ENCODE results near the gene AKT1S1. TPM values are rescaled to one million over a fixed set of nuclear protein-coding genes. Genes with fewer than 3 reads are reported as not detected.

Gene AKT1S1
- total RNA-seq, 1 donor from 2014 or later: 48.8 TPM

DNA sequence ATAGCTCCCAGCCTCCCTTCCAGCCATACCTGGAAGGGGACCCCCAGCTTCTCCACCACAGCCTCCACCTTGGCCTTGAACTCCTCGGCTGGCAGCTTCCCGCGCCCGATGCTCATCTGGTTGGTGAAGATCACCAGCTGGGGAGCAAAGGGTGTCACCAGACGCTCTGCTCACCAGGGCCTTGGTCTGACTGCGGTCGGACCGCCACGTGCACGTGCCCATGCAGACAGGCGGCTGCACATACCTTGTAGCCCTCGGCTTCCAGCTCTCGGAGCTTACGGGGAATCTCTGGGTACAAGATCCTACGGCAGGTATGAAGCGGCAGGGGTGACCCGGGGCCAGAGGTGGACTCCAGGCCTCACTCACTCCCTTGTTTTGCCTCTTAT, 13.2 kb downstream of the AKT1S1 start:
- H3K27ac Mint-ChIP-seq: no peak overlapping the region
- H3K27me3 Mint-ChIP-seq: no peaks in the 10 kb centered on the region
- peaks cover 14% of the 10 kb centered on the region for H3K4me1 Mint-ChIP-seq (ENCODE audit: low read depth)
- TF ChIP-seq, protein P1, sequence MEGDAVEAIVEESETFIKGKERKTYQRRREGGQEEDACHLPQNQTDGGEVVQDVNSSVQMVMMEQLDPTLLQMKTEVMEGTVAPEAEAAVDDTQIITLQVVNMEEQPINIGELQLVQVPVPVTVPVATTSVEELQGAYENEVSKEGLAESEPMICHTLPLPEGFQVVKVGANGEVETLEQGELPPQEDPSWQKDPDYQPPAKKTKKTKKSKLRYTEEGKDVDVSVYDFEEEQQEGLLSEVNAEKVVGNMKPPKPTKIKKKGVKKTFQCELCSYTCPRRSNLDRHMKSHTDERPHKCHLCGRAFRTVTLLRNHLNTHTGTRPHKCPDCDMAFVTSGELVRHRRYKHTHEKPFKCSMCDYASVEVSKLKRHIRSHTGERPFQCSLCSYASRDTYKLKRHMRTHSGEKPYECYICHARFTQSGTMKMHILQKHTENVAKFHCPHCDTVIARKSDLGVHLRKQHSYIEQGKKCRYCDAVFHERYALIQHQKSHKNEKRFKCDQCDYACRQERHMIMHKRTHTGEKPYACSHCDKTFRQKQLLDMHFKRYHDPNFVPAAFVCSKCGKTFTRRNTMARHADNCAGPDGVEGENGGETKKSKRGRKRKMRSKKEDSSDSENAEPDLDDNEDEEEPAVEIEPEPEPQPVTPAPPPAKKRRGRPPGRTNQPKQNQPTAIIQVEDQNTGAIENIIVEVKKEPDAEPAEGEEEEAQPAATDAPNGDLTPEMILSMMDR (IDR thresholded peaks at IDR 0.05; ENCODE audit: unreplicated experiment): no peak
- DNase-seq (ENCODE audit: low spot score, unreplicated experiment): no peak
- H3K9me3 Mint-ChIP-seq (ENCODE audit: low read depth): no peaks in the 10 kb centered on the region
- H3K4me3 Mint-ChIP-seq (ENCODE audit: low read depth): no peak overlapping the region
- peaks cover 20% of the 10 kb centered on the region for H3K36me3 Mint-ChIP-seq (ENCODE audit: insufficient read depth)

DNA sequence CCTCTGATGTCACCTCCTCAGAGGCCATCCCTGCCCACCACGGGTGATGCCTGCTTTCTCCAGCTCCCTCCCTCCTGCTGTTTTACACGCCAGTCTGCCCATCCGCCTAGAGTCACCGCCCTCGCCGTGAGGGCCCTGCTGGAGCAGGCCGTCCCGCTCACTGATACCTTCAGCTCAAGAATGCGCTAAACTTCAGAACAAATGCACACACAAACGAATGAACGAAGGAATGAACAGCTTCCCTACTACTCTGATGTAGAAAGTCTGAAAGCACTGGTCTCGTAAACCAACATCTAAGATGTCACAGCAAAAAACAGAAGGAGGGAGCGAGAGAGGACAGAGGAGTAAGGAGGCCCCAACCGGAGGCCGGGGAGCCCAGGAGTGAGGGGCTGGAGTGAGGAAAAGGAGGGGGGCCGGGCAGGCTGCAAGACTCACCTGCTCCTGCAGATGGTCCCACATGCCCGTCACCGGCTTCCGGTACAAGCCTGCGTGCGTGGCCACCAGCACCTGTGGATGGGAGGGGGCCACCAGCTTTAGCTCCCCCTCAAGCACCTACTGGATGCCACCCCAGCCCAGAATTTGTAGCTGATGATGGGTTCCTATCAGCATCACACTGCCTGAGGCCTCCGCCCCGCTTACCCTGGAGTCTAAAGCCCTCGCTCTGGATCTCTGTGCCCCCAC, 13.8 kb downstream of the AKT1S1 start:
- no peak overlapping the region for H3K4me3 Mint-ChIP-seq (ENCODE audit: low read depth)
- H3K27me3 Mint-ChIP-seq: no peaks in the 10 kb centered on the region
- H3K4me1 Mint-ChIP-seq (ENCODE audit: low read depth): peaks cover 14% of the 10 kb centered on the region
- peaks cover 22% of the 10 kb centered on the region for H3K36me3 Mint-ChIP-seq (ENCODE audit: insufficient read depth)
- H3K9me3 Mint-ChIP-seq (ENCODE audit: low read depth): no peaks in the 10 kb centered on the region
- no peak for DNase-seq (ENCODE audit: low spot score, unreplicated experiment)
- TF ChIP-seq, protein P1 (IDR thresholded peaks at IDR 0.05; ENCODE audit: unreplicated experiment): no peak
- no peak overlapping the region for H3K27ac Mint-ChIP-seq

DNA sequence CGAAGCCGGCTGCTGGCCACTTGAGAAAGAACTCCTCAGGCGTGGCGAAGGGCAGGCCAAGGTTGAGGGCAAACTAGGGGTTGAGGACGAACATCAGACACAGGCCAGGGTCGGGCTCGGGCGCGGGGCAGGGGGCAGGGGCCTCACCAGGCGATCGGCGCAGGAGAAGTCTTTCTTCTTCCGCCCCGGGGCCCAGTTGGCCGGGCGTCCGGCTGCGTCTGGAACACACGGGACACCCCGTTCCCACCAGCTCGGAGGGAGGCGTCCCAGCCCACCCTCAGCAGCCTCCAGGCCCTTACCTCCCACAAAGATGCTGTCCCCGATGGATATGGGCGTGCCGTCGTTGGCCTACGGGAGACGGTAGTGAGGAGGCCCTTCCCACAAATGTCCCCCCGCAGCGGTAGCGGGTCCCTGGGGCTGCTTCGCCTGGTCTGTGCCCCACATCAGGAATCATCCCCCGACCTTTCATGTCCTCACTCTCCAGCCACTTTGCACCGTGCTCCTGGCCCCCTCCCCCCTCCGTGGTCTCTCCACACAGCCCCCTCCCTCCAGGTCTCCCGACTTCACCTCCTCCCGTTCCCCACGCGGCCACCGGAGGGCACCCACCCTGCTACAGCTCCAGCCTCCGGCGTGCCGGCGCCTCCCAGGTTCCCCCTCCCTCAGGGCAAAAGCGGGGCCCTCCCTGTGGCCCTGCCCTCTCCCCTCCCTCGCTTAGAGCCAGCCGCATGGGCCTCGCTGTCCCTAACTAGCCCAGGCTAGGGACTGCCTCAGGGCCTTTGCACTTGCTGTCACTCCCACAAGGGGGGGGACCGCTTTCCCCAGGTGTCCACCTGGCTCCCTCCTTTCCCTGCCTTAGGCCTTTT, 14.5 kb downstream of the AKT1S1 start:
- Mint-ChIP-seq H3K4me3 (ENCODE audit: low read depth) (no peak overlapping the region), H3K4me1 (ENCODE audit: low read depth) (peaks cover 13% of the 10 kb centered on the region), H3K9me3 (ENCODE audit: low read depth) (no peaks in the 10 kb centered on the region), H3K27ac (no peak overlapping the region), H3K27me3 (no peaks in the 10 kb centered on the region), H3K36me3 (ENCODE audit: insufficient read depth) (peaks cover 22% of the 10 kb centered on the region)
- no peak for DNase-seq (ENCODE audit: low spot score, unreplicated experiment)
- TF ChIP-seq, protein P1 (IDR thresholded peaks at IDR 0.05; ENCODE audit: unreplicated experiment): peak; percentile 31

DNA sequence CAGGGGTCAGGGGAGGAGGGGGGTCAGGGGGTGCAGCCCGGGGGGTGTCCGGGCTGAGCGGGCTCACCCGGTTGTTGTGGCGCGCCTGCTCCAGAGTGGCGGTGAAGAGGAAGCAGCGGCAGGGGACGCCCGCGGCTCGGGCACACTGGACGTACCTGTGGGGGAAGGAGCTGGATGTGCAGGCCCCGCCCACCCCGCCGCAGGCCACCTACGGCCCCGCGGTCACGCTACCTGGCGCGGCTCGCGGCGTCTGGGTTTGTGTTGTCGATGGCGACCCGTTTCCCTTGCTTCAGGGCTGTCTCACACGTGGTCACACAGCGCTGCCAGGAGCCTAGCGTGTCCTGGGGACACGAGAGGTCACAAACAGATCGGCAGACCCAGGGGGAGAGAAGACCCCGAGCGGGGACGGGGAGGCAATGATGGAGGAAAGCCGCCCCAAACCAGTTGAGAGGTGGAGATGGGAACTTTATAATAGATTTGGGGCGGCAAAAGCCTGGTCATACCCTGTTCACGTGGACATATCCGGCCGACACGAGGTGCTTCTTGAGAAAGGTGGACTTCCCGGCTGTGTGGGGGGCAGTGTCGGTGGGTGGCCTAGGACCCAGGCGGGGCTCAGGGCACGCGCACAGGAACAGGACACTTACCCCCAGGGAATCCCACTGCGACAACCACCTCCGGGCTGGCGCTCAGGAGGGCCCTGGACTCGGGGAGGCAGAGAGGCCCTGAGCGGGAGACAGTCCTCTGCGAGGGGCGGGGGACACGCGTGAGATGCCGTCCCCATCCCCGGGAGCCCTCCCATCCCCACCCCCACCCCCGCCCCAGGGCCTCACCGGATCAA, 15.4 kb downstream of the AKT1S1 start:
- Mint-ChIP-seq H3K27me3 (no peaks in the 10 kb centered on the region), H3K9me3 (ENCODE audit: low read depth) (no peaks in the 10 kb centered on the region), H3K4me1 (ENCODE audit: low read depth) (peaks cover 11% of the 10 kb centered on the region), H3K36me3 (ENCODE audit: insufficient read depth) (peaks cover 21% of the 10 kb centered on the region), H3K27ac (peak overlapping the region; percentile 45), H3K4me3 (ENCODE audit: low read depth) (no peak overlapping the region)
- DNase-seq (ENCODE audit: low spot score, unreplicated experiment): no peak
- TF ChIP-seq, protein P1 (IDR thresholded peaks at IDR 0.05; ENCODE audit: unreplicated experiment): no peak

DNA sequence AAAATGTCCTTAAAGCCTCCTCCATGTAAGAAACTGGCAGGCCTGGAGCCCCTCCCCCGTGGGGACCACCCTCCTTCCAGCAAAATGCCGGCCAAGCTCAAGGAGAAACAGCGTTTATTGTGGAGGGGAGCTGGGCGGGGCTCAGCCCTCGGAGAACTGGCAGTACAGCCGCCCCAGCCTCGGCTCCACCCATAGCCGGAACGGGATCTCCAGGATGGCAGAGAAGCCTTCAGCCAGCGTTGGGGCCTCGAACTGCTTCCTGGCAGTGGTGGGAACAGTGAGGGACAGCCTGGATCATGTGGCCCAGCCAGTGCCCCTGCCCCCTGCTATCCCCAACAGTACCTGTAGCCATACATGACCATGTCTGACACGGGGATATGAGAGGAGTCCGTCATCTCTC, 16.0 kb downstream of the AKT1S1 start:
- Mint-ChIP-seq H3K9me3 (ENCODE audit: low read depth) (no peaks in the 10 kb centered on the region), H3K4me3 (ENCODE audit: low read depth) (no peak overlapping the region), H3K27me3 (no peaks in the 10 kb centered on the region), H3K4me1 (ENCODE audit: low read depth) (peaks cover 5% of the 10 kb centered on the region), H3K36me3 (ENCODE audit: insufficient read depth) (peaks cover 20% of the 10 kb centered on the region), H3K27ac (no peak overlapping the region)
- TF ChIP-seq, protein P1 (IDR thresholded peaks at IDR 0.05; ENCODE audit: unreplicated experiment): no peak
- no peak for DNase-seq (ENCODE audit: low spot score, unreplicated experiment)

Measured in progenitor cell of endocrine pancreas (in vitro differentiated cells).